ENCODE results near the gene CMTM8.

The CMTM8 gene

DNA sequence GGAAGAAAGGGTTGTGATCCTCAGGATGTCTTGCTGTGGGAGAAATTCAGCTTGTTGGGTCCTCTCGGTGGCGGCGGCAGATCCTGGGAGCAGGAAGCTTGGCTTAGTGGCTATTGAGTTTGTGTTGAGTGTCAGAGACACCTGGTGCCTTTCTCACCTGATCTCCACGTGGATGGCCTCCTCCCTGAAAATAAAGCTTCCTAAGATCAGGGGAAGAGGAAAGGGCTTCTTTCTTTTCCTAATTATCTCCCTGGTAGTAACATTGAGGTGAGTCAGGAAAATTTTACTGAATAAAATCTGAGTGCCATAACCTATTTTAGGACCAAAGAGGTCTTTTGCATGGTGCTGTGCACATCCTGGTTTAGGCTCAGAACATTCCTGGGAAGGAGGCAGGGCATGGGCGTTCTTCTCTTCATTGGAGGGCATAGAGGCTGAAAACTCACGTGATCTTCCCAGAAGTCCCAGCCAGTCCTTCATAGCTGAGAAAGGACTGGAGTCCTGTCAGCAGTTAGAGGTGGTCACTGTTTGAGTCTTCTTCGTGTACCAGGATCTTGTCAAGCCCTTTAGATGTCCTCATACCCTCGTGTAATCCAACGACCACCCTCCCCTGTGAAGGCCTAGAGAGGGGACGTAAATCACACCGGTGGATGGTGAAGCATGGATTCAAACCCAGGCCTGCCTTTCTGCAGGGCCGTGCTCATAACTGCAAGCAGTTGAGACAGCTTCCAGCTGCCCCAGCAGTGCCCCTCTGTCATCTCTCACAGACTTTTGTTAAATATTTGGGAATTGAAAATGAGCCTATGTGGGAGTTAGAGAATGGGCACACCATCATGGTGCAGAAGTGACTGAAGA lies 1.1 kb downstream of the CMTM8 start:
- TF ChIP-seq, protein P1, sequence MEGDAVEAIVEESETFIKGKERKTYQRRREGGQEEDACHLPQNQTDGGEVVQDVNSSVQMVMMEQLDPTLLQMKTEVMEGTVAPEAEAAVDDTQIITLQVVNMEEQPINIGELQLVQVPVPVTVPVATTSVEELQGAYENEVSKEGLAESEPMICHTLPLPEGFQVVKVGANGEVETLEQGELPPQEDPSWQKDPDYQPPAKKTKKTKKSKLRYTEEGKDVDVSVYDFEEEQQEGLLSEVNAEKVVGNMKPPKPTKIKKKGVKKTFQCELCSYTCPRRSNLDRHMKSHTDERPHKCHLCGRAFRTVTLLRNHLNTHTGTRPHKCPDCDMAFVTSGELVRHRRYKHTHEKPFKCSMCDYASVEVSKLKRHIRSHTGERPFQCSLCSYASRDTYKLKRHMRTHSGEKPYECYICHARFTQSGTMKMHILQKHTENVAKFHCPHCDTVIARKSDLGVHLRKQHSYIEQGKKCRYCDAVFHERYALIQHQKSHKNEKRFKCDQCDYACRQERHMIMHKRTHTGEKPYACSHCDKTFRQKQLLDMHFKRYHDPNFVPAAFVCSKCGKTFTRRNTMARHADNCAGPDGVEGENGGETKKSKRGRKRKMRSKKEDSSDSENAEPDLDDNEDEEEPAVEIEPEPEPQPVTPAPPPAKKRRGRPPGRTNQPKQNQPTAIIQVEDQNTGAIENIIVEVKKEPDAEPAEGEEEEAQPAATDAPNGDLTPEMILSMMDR (conservative IDR thresholded peaks at IDR 0.05; ENCODE audit: low read depth), result no peak
- peak; percentile 8 for DNase-seq (ENCODE audit: low spot score)
- ChIA-PET CTCF (no interaction called here), POLR2A (ENCODE audit: low non-redundant PET) (no interaction called here)
- H3K27ac ChIP-seq, result no peak overlapping the region

DNA sequence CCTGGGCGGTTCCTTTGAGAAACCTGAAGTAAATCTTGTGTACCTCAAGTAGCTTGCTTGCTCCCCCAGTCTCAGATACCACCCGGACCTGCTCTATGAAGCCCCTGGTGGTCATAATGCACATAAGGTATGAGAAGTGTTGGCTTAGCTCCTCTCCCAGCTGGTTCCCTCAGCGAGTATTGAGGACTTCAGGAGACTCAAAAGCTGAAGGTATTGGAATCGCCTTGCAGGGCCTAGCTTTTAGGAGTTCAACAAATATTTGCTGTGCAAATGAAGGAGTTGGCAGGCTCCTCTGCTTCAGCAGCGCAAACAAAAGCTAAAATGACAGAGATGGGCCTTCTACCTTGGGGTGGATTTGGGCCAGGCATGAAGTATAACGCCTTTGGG lies 1.7 kb downstream of the CMTM8 start:
- TF ChIP-seq, protein P1 (conservative IDR thresholded peaks at IDR 0.05; ENCODE audit: low read depth), result 0 out of 2 replicates have a peak, but pooled peaks have one; percentile 9
- H3K27ac ChIP-seq, result no peak overlapping the region
- ChIA-PET POLR2A (ENCODE audit: low non-redundant PET) (no interaction called here), CTCF (no interaction called here)
- peak; percentile 13 for DNase-seq (ENCODE audit: low spot score)

GRCh38 chr3:32241100-32241499 lies 2.6 kb downstream of the CMTM8 start:
- CTCF ChIA-PET, result interaction anchor here (0.6 kb wide), 1 partner anchor 494 kb away, joined by 3 read pairs; no protein-coding TSS in a partner anchor
- TF ChIP-seq, protein P1 (conservative IDR thresholded peaks at IDR 0.05; ENCODE audit: low read depth), result no peak
- no peak overlapping the region for H3K27ac ChIP-seq
- DNase-seq (ENCODE audit: low spot score), result no peak
- POLR2A ChIA-PET (ENCODE audit: low non-redundant PET), result no interaction called here

DNA sequence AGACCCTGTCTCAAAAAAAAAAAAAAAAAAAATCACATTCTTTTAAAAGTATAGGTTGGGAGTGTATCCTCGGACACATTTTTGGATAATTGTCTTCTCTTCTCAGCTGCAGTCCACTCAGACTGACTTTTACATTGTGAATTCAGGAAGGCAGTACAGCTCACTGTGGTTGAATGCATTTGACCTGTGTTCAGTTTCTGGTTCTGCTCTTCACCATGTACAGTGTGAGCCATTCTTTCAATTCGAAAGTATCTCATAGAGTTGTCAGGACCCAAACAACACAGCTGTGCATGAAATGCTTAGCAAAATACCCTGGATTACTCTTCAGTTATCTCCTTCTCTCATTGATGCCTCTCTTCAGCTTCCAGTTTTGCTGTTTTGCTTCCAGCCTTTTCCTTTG lies 5.0 kb downstream of the CMTM8 start:
- DNase-seq (ENCODE audit: low spot score), result no peak
- H3K27ac ChIP-seq, result no peak overlapping the region
- ChIA-PET POLR2A (ENCODE audit: low non-redundant PET) (no interaction called here), CTCF (interaction anchor here (0.6 kb wide), 1 partner anchor 29 kb away, joined by 4 read pairs; no protein-coding TSS in a partner anchor)
- TF ChIP-seq, protein P1 (conservative IDR thresholded peaks at IDR 0.05; ENCODE audit: low read depth), result no peak

DNA sequence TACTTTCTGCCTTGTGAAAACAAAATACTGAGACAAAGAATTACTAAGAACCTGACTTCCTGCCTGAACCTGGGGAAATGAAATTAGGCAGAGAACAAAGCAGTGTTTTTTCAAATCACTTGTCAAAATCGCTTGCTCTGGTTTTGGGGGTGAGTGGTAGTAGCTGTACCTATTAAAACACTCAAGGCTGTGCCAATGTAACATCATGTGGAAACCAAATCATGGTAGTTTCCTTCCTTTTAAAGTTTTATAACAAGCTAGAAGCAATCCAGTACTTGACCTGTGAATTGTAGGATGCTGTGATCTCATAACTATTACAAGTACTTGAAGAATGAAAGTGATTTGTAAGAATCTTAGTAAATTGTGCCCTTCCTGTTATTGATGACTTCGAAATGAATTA lies 6.7 kb downstream of the CMTM8 start:
- ChIA-PET POLR2A (ENCODE audit: low non-redundant PET) (no interaction called here), CTCF (no interaction called here)
- DNase-seq (ENCODE audit: low spot score), result no peak
- no peak overlapping the region for H3K27ac ChIP-seq
- TF ChIP-seq, protein P1 (conservative IDR thresholded peaks at IDR 0.05; ENCODE audit: low read depth), result no peak

DNA sequence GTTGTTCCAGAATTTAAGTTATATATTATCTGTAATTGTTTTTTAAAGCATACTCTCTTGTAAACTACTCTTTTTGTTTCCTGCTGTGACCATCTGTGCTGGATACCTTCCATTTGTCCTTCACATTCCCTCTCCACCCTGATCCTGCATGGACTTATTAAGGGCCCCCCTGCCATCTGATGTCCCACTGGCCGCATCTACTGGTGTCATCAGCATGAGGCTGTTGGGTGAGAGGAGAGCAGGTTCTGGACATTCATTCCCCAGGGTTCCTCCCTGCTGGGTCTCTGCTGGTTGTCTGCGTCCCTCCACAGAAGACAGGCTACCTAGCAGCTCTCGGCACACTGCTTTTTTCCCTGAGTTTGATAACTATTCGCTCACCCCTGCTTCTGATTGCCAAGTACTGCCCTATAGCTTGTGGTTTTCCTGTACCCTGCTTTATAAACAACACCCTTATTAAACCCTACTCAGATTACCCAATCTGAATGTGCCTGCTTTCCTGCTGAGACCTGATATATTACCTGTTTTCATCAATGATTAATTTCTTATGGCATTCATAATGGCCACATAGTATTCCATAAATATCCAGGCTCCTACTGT lies 7.7 kb downstream of the CMTM8 start:
- ChIA-PET POLR2A (ENCODE audit: low non-redundant PET) (no interaction called here), CTCF (no interaction called here)
- no peak overlapping the region for H3K27ac ChIP-seq
- no peak for DNase-seq (ENCODE audit: low spot score)
- TF ChIP-seq, protein P1 (conservative IDR thresholded peaks at IDR 0.05; ENCODE audit: low read depth), result no peak
